Caco-2 (cell line): Measurements from ENCODE around the gene REXO2. TPM values are rescaled to one million over a fixed set of nuclear protein-coding genes. Genes with fewer than 3 reads are reported as not detected.

Experiments used
- BruUV-seq: library from RNA; stranded (reverse); fragments of 400-500 nt; replicated peaks from 2 replicates; lab custom pipeline; 2021; lab: Mats Ljungman, UMichigan
- CTCF ChIA-PET: fragments of 300-600 bp; sonication (Branson Sonifier 250); formaldehyde crosslinking; loops from one replicate; lab custom pipeline; 2022; ENCODE audit warnings: antibody characterized with exemption; lab: Charles Lee
- POLR2A ChIA-PET: fragments of 300-600 bp; sonication (Branson Sonifier 250); formaldehyde crosslinking; loops from one replicate; lab custom pipeline; 2022; ENCODE audit warnings: antibody characterized with exemption; lab: Charles Lee
- DNase-seq, 2 experiments: peaks; one replicate each; pipeline versions ENCODE4 v3.0.0 to v3.0.0-alpha.2; 2020 to 2022
- H3K27me3 ChIP-seq: replicated peaks from 2 replicates; pipeline ENCODE4 v1.6.0; 2011; ENCODE audit warnings: low read length; ENCODE audit not compliant: control insufficient read depth, insufficient read depth
- H3K36me3 ChIP-seq: 2 replicates; pipeline ENCODE4 v1.5.1; 2011; ENCODE audit warnings: low read length; ENCODE audit not compliant: control insufficient read depth, insufficient read depth
- H3K4me1 ChIP-seq: fragments of 250-450 bp; sonication (Bioruptor Pico); 2 replicates; pipeline ENCODE4 v1.5.1; 2020; ENCODE audit warnings: mild to moderate bottlenecking
- H3K4me3 ChIP-seq: 2 replicates; pipeline ENCODE4 v1.5.1; 2011; ENCODE audit warnings: low read depth, mild to moderate bottlenecking, control low read depth, low read length
- H3K9me3 ChIP-seq: fragments of 250-450 bp; sonication (Bioruptor Pico); 2 replicates; pipeline ENCODE4 v1.5.1; 2020; ENCODE audit warnings: mild to moderate bottlenecking, moderate library complexity
- H3K27ac Mint-ChIP-seq: one replicate; pipeline ENCODE4 v1.8.0; 2022; ENCODE audit warnings: mixed read lengths; ENCODE audit not compliant: unreplicated experiment
- H3K27me3 Mint-ChIP-seq: one replicate; pipeline ENCODE4 v1.8.0; 2022; ENCODE audit warnings: mixed read lengths; ENCODE audit not compliant: insufficient read depth, unreplicated experiment
- H3K36me3 Mint-ChIP-seq: one replicate; pipeline ENCODE4 v1.8.0; 2022; ENCODE audit warnings: mild to moderate bottlenecking, mixed read lengths; ENCODE audit not compliant: insufficient read depth, unreplicated experiment
- H3K4me1 Mint-ChIP-seq: one replicate; pipeline ENCODE4 v1.8.0; 2022; ENCODE audit warnings: low read depth, mixed read lengths; ENCODE audit not compliant: unreplicated experiment
- H3K4me3 Mint-ChIP-seq: one replicate; pipeline ENCODE4 v1.8.0; 2022; ENCODE audit warnings: mild to moderate bottlenecking, moderate library complexity, mixed read lengths; ENCODE audit not compliant: unreplicated experiment
- H3K9me3 Mint-ChIP-seq: one replicate; pipeline ENCODE4 v1.8.0; 2022; ENCODE audit warnings: mixed read lengths; ENCODE audit not compliant: unreplicated experiment
- CTCF ChIP-seq, 2 experiments: fragments of 200-600 bp in 1 of 2; IDR thresholded peaks; 1 replicate in 1 of 2; 2 replicates in 1 of 2; pipeline versions ENCODE4 v1.5.1 to v1.8.0; 2011 to 2022; ENCODE audit warnings: antibody characterized with exemption in 1 of 2, control low read depth in 1 of 2, inconsistent platforms in 1 of 2, low read depth in 1 of 2, low read length in 1 of 2, mild to moderate bottlenecking in 1 of 2, moderate library complexity in 1 of 2; ENCODE audit not compliant: insufficient read depth in 1 of 2, severe bottlenecking in 1 of 2, unreplicated experiment in 1 of 2
- intact Hi-C: fragments of 100-400 bp; cut with micrococcal nuclease; formaldehyde crosslinking; loops from one replicate; pipeline ENCODE4 v1.10.0; 2022; ENCODE audit not compliant: unreplicated experiment
- total RNA-seq: library from RNA; stranded (reverse); gene quantifications from 2 replicates; pipeline ENCODE4 v1.2.3, GENCODE V29; 2022

REXO2 gene
- total RNA-seq, 1 experiment from 2014 or later = 241 TPM

- Mint-ChIP-seq H3K27me3 (no peaks in the 10 kb centered on the region), H3K4me1 (peaks cover 36% of the 10 kb centered on the region), H3K9me3 (no peaks in the 10 kb centered on the region), H3K27ac (peak within 1 kb of the TSS; percentile 99), H3K4me3 (peak within 1 kb of the TSS; percentile 91), H3K36me3 (peaks cover 39% of the 10 kb centered on the region)
- Histone ChIP-seq H3K9me3 (no peaks in the 10 kb centered on the region), H3K27me3 (no peaks in the 10 kb centered on the region), H3K36me3 (peaks cover 3% of the 10 kb centered on the region; the same call in 1 of the 2 replicates), H3K4me3 (peak within 1 kb of the TSS; percentile 51), H3K4me1 (peaks cover 16% of the 10 kb centered on the region)
- intact Hi-C loops = loop anchor here (1.0 to 5.0 kb wide), 4 partner anchors 38 to 157 kb away; partner anchors contain the start of gene NXPE1
- no TSS peak for BruUV-seq
- DNase-seq = peak; percentile 100
- peak in 1 of 2 experiments; percentile 33 for TF ChIP-seq CTCF (IDR thresholded peaks at IDR 0.05; ENCODE audit: insufficient read depth in 1 of 2, low read depth in 1 of 2, low read length in 1 of 2, severe bottlenecking in 1 of 2, unreplicated experiment in 1 of 2)
- CTCF ChIA-PET = interaction anchor here (1.3 kb wide), 1 partner anchor 60 kb away, joined by 3 read pairs; no protein-coding TSS in a partner anchor
- POLR2A ChIA-PET = interaction anchor here (1.0 to 1.8 kb wide), 2 partner anchors 12 to 39 kb away, joined by 3 to 10 read pairs; partner anchors contain the start of gene REXO2
These were observed 38.9 kb upstream of the REXO2 start, which contains the start of the genes C11orf71 and RBM7 for GRCh38 chr11:114400216-114400914. TSS of gene C11orf71 (minus strand) at chr11:114400511. CDS start at chr11:114400331, 180 bp downstream. TSS of gene RBM7 (plus strand) at chr11:114400666. CDS start at chr11:114400672, 6 bp downstream.

- Histone ChIP-seq H3K27me3 (no peaks in the 10 kb centered on the region), H3K36me3 (peaks cover 3% of the 10 kb centered on the region; the same call in 1 of the 2 replicates), H3K4me1 (peaks cover 16% of the 10 kb centered on the region), H3K9me3 (no peaks in the 10 kb centered on the region), H3K4me3 (peak overlapping the region; percentile 51)
- intact Hi-C loops = loop anchor here (1.0 to 5.0 kb wide), 4 partner anchors 37 to 156 kb away; partner anchors contain the start of gene NXPE1
- Mint-ChIP-seq H3K4me1 (peaks cover 36% of the 10 kb centered on the region), H3K9me3 (no peaks in the 10 kb centered on the region), H3K36me3 (peaks cover 44% of the 10 kb centered on the region), H3K4me3 (peak overlapping the region; percentile 91), H3K27ac (peak overlapping the region; percentile 99), H3K27me3 (no peaks in the 10 kb centered on the region)
- DNase-seq = no peak
- POLR2A ChIA-PET = interaction anchor here (1.0 to 1.8 kb wide), 2 partner anchors 12 to 38 kb away, joined by 3 to 10 read pairs; partner anchors contain the start of gene REXO2
- TF ChIP-seq CTCF (IDR thresholded peaks at IDR 0.05; ENCODE audit: insufficient read depth in 1 of 2, low read depth in 1 of 2, low read length in 1 of 2, severe bottlenecking in 1 of 2, unreplicated experiment in 1 of 2) = no peak
- BruUV-seq = TSS peak; percentile 50
- CTCF ChIA-PET = no interaction called here
These were observed 38.4 kb upstream of the REXO2 start for GRCh38 chr11:114400915-114401223.

- BruUV-seq = no TSS peak
- peaks cover 3% of the 10 kb centered on the region; the same call in 1 of the 2 replicates for H3K36me3 ChIP-seq
These were observed 38.0 kb upstream of the REXO2 start for GRCh38 chr11:114401311-114401710.

More at GRCh38 chr11:114401311-114401710, 38.0 kb upstream of the REXO2 start:
- intact Hi-C loops = loop anchor here (2.0 to 5.0 kb wide), 2 partner anchors 61 to 156 kb away; partner anchors contain the start of gene NXPE1
- H3K4me3 Mint-ChIP-seq = peak overlapping the region; percentile 91
- no peak for DNase-seq
- TF ChIP-seq CTCF (IDR thresholded peaks at IDR 0.05; ENCODE audit: insufficient read depth in 1 of 2, low read depth in 1 of 2, low read length in 1 of 2, severe bottlenecking in 1 of 2, unreplicated experiment in 1 of 2) = no peak
- Histone ChIP-seq H3K27me3 (no peaks in the 10 kb centered on the region), H3K4me1 (peaks cover 16% of the 10 kb centered on the region), H3K9me3 (no peaks in the 10 kb centered on the region), H3K4me3 (peak overlapping the region; percentile 51)
- H3K27me3 Mint-ChIP-seq = no peaks in the 10 kb centered on the region
- peaks cover 48% of the 10 kb centered on the region for H3K36me3 Mint-ChIP-seq
- CTCF ChIA-PET = no interaction called here
- peaks cover 36% of the 10 kb centered on the region for H3K4me1 Mint-ChIP-seq
- POLR2A ChIA-PET = interaction anchor here (1.1 kb wide), 1 partner anchor 39 kb away, joined by 3 read pairs; no protein-coding TSS in a partner anchor
- H3K27ac Mint-ChIP-seq = peak overlapping the region; percentile 99
- no peaks in the 10 kb centered on the region for H3K9me3 Mint-ChIP-seq
